Muscle layer of duodenum (tissue), 2 donors: ENCODE data around the gene SORCS2.

Experiments used
- H3K27ac ChIP-seq: one replicate; pipeline ENCODE4 v1.7.0; 2013; ENCODE audit warnings: mild to moderate bottlenecking, low read length
- H3K27me3 ChIP-seq: one replicate; pipeline ENCODE4 v1.7.0; 2013; ENCODE audit warnings: low read depth, mild to moderate bottlenecking, control low read depth, low read length
- H3K36me3 ChIP-seq, 2 donors: one replicate each; pipeline ENCODE4 v1.7.0; 2013; ENCODE audit warnings: low read length in 2 of 2, control low read depth in 1 of 2, mild to moderate bottlenecking in 1 of 2; ENCODE audit not compliant: insufficient read depth in 2 of 2, control insufficient read depth in 1 of 2
- H3K4me1 ChIP-seq, 2 donors: one replicate each; pipeline ENCODE4 v1.7.0; 2013; ENCODE audit warnings: low read length in 2 of 2, mild to moderate bottlenecking in 2 of 2, control low read depth in 1 of 2, moderate library complexity in 1 of 2; ENCODE audit not compliant: insufficient read depth in 2 of 2, control insufficient read depth in 1 of 2
- H3K4me3 ChIP-seq, 2 donors: one replicate each; pipeline ENCODE4 v1.7.0; 2013; ENCODE audit warnings: low read length in 2 of 2, low read depth in 1 of 2, mild to moderate bottlenecking in 1 of 2
- H3K9me3 ChIP-seq, 2 donors: one replicate each; pipeline ENCODE4 v1.7.0; 2013; ENCODE audit warnings: low read length in 2 of 2, control low read depth in 1 of 2, mild to moderate bottlenecking in 1 of 2; ENCODE audit not compliant: control insufficient read depth in 1 of 2
- donor health status: healthy.

Gene SORCS2

DNA sequence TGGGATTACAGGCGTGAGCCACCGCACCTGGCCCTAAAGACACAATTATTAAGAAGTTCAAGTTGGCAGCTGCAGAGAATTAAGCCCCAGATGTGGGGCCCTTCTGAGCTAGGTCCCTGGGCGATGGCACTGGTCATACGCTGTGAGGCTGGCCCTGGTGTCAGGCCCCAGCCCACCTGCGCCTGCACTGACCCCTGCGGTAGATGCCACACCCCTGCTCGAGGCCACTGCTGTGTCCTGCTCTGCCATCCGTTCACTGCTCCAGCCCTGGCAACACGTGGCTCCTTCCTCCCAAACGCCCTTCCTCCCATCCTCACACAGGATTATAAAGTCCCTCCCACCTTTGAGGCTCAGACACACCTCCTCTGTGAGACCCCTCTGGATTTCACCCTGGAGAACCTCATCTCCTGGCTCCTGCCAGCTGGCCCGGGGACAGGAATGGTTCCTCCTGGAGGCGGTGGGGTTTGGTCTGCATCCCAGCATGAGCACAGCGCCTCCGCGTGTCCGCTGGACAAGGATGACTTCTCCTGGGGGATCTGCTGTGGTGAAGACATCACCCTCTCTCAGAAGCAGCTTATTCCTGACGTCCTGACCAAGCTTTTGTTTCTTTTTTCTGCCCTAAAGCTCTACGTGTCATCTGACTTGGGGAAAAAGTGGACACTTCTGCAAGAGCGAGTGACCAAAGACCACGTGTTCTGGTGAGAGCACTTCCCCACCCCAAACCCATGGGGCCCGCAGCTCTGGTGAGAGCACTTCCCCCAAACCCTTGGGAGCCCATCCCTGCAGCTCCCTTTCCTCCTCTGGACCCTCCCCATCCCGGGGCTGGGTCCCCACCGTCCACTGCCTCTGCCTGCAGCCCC lies 461.4 kb downstream of the SORCS2 start:
- no peaks in the 10 kb centered on the region for H3K9me3 ChIP-seq
- H3K36me3 ChIP-seq, result no peaks in the 10 kb centered on the region
- H3K4me1 ChIP-seq, result peaks cover 0 to 4% of the 10 kb centered on the region in 2 donors
- no peaks in the 10 kb centered on the region for H3K27me3 ChIP-seq
- H3K27ac ChIP-seq, result no peak overlapping the region
- H3K4me3 ChIP-seq, result no peak overlapping the region

DNA sequence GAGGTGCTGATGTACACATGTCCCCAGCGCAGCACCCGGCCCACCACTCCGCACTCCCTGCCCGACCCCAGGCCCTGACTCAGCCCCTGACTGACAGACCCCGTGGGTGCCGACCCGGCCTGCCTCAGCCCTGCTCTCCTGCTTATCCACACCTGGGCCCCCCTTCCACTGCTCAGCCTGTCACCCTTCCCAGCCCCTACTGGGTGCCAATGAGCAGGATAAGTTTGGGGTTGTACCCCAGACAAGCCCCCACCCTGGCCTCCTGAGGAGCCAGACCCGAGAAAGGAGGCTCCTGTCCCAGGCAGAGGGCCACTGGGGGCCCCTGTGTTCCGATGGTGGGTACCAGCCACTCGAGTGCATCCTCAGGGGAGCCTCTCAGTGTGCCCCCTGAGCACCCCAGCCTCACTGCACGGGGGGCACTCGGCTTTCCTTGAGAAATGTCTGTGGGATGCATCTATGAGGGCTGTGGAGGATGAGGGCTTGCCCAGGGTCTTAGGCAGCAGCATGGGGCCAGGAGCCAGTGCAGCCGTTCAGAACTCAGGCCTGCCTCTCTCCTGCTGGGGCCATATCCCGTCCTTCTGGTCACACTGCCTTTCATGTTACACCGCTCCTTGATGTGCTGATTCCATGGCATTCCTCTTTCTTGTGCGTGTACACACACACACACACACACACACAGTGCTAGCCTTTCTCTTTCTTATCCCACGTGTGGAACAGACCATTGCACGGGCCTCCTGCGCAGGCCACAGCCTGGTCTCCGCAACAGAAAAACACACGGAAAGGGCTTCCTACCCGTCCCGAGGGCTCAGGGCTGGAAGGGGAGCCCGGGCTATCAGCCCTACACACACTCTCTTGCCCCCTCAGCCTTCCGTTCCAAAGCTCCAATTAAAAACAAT lies 462.5 kb downstream of the SORCS2 start:
- H3K9me3 ChIP-seq, result no peaks in the 10 kb centered on the region
- no peaks in the 10 kb centered on the region for H3K27me3 ChIP-seq
- no peak overlapping the region for H3K4me3 ChIP-seq
- peaks cover 0 to 4% of the 10 kb centered on the region in 2 donors for H3K4me1 ChIP-seq
- H3K27ac ChIP-seq, result no peak overlapping the region
- H3K36me3 ChIP-seq, result no peaks in the 10 kb centered on the region

GRCh38 chr4:7655511-7656243 lies 463.3 kb downstream of the SORCS2 start:
- no peak overlapping the region for H3K4me3 ChIP-seq
- H3K36me3 ChIP-seq, result no peaks in the 10 kb centered on the region
- no peaks in the 10 kb centered on the region for H3K27me3 ChIP-seq
- H3K9me3 ChIP-seq, result no peaks in the 10 kb centered on the region
- peaks cover 0 to 4% of the 10 kb centered on the region in 2 donors for H3K4me1 ChIP-seq
- no peak overlapping the region for H3K27ac ChIP-seq

DNA sequence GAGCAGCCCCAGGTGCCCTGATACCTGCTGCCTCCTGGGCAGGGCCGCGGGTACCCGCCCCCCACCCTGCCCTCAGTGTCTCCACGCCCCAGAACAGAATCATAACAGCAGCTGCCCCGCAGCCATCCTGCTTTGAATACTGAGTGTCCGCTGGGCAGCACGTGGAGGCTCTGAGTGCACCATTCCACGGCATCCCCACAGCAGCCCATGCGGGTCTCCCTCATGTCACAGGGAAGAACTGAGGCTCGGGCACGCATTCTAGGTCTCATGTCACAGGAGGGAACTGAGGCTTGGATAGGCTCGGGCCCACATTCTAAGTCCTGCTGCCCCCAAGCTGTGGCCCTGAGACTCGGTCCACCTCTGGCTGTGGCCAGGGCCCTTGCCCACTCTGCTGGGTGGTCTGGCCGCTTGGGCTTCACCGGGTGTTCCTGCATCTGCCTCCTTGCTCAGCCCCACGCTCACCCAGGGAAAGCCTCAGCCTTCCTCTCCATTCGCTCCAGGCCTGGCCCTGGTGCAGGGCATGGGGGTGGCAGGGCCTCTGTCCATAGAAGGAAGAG lies 464.0 kb downstream of the SORCS2 start:
- Histone ChIP-seq H3K36me3 (no peaks in the 10 kb centered on the region), H3K4me3 (no peak overlapping the region), H3K4me1 (no peaks in the 10 kb centered on the region), H3K27ac (no peak overlapping the region), H3K27me3 (no peaks in the 10 kb centered on the region), H3K9me3 (no peaks in the 10 kb centered on the region)

DNA sequence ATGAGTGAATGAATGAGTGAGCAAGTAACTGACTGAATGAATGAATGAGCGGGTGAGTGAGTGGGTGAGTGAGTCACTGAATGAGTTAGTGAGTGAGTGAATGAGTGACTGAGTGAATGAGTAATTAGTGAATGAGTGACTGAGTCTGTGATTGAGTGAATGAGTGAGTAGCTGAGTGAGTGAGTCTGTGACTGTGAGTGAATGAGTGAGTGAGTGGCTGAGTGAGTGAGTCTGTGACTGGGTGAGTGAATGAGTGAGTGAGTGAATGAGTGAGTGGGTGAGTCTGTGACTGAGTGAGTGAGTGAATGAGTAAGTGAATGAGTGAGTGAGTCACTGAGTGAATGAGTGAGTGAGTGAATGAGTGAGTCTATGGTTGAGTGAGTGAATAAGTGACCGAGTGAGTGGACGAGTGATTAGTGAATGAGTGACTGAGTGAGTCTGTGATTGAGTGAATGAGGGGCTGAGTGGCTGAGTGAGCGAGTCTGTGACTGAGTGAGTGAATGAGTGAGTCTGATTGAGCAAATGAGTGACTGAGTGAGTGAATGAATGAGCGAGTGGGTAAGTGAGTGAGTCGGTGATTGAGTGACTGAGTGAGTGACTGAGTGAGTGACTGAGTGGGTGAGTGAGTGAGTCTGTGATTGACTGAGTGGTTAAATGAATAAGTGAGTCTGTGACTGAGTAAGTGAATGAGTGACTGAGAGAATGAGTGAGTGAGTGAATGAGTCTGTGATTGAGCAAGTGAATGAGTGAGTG lies 465.4 kb downstream of the SORCS2 start:
- Histone ChIP-seq H3K27me3 (no peaks in the 10 kb centered on the region), H3K27ac (no peak overlapping the region), H3K9me3 (no peaks in the 10 kb centered on the region), H3K4me1 (no peaks in the 10 kb centered on the region), H3K4me3 (no peak overlapping the region), H3K36me3 (no peaks in the 10 kb centered on the region)

DNA sequence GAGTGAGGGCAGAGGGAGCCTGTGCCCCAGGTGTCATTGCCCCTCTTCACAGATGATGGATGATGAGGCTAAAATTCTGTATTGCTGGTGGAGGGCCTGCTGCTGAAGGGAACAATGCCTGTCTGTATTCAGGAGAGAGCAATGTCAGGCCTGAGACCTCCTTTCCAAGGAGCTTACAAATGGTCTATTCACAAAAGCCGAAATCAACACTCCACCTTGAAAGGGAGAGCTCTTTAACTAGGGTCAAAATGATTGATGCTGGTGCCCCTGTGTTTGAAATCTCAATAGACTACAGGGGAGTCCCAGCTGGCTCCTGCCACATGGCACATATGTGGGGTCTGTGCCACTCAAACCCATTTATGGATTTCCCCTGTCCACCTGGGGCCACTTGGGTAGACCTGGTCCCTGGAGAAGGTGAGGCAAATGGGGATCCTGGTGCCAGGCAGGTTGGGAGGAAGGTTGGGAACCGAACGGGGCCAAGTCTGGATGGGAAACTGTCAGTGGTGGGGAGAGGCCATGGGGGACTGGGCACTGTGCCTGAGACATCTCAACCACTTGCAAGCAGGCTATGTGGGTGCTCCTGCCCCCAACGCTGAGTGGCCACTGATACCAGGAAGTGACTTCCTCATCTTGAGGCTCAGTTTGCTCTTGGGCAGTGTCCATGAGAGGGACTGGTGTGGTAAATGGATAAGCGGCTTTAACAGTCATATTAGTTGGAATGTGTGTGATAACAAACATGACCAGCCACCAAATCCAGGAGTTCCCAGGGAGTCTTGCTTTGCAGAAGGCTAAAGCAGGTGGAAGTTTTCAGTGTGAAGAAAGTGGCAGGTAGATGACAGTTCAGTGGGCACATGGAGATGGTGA lies 466.2 kb downstream of the SORCS2 start:
- Histone ChIP-seq H3K4me3 (no peak overlapping the region), H3K36me3 (no peaks in the 10 kb centered on the region), H3K27ac (no peak overlapping the region), H3K27me3 (no peaks in the 10 kb centered on the region), H3K4me1 (no peaks in the 10 kb centered on the region), H3K9me3 (no peaks in the 10 kb centered on the region)

GRCh38 chr4:7659429-7660175 lies 467.3 kb downstream of the SORCS2 start:
- Histone ChIP-seq H3K9me3 (no peaks in the 10 kb centered on the region), H3K27me3 (no peaks in the 10 kb centered on the region), H3K36me3 (no peaks in the 10 kb centered on the region), H3K4me3 (no peak overlapping the region), H3K27ac (no peak overlapping the region), H3K4me1 (no peaks in the 10 kb centered on the region)

GRCh38 chr4:7660176-7661039 lies 468.1 kb downstream of the SORCS2 start:
- Histone ChIP-seq H3K4me3 (no peak overlapping the region), H3K36me3 (no peaks in the 10 kb centered on the region), H3K27ac (no peak overlapping the region), H3K4me1 (no peaks in the 10 kb centered on the region), H3K27me3 (no peaks in the 10 kb centered on the region), H3K9me3 (no peaks in the 10 kb centered on the region)
